HepG2 (cell line): ENCODE measurements around the gene TMEM39B. TPM values are rescaled to one million over a fixed set of nuclear protein-coding genes. Genes with fewer than 3 reads are reported as not detected.
A peak's percentile ranks its signal among the peaks of the same experiment; 100 is the strongest.

Experiments used
- MTA1 ChIP-seq: sonication (generic); formaldehyde crosslinking; IDR thresholded peaks from 2 replicates; pipeline ENCODE4 v1.4.0; 2020; ENCODE audit warnings: missing genetic modification reagents, mild to moderate bottlenecking, borderline replicate concordance
- PHF20 ChIP-seq: sonication (generic); formaldehyde crosslinking; IDR thresholded peaks from 2 replicates; pipeline ENCODE4 v1.5.0; 2020; ENCODE audit warnings: mild to moderate bottlenecking, missing genetic modification reagents
- SNAPC4 ChIP-seq: sonication (generic); formaldehyde crosslinking; IDR thresholded peaks from 2 replicates; pipeline ENCODE4 v1.4.0; 2020; ENCODE audit warnings: mild to moderate bottlenecking, missing genetic modification reagents
- YEATS2 ChIP-seq: sonication (generic); formaldehyde crosslinking; IDR thresholded peaks from 2 replicates; pipeline ENCODE4 v1.4.0; 2020; ENCODE audit warnings: missing genetic modification reagents, borderline replicate concordance
- ZFP91 ChIP-seq: sonication (generic); formaldehyde crosslinking; IDR thresholded peaks from 2 replicates; pipeline ENCODE4 v1.9.0; 2022; ENCODE audit warnings: missing genetic modification reagents, mild to moderate bottlenecking, borderline replicate concordance
- ZNF615 ChIP-seq: sonication (generic); formaldehyde crosslinking; IDR thresholded peaks from 2 replicates; pipeline ENCODE4 v1.5.0; 2020; ENCODE audit warnings: mild to moderate bottlenecking, missing genetic modification reagents, borderline replicate concordance
- polyA plus RNA-seq, 8 experiments: library from polyadenylated mRNA; depleted of rRNA in 3 of 8; stranded (reverse) in 7 of 8; unstranded in 1 of 8; fragments of >200 nt; fragmentation: Illumina TruSeq in 4 of 8; extraction: Trizol in 4 of 8; gene quantifications; 2 replicates each; pipeline versions ENCODE4 v1.2.1 to v1.2.3, GENCODE V29; 2011 to 2016; ENCODE audit warnings: low read depth in 4 of 8, missing spikeins in 1 of 8, mixed read lengths in 1 of 8; ENCODE audit not compliant: insufficient read depth in 1 of 8
- total RNA-seq, 5 experiments: library from RNA; depleted of rRNA; stranded (reverse); fragments of >200 nt; fragmentation: Illumina TruSeq; extraction: Trizol; gene quantifications; 2 replicates each; pipeline ENCODE4 v1.2.3, GENCODE V29; 2016; ENCODE audit warnings: low read depth in 1 of 5
- TF ChIP-seq, protein P1 (sequence below): IDR thresholded peaks from 2 replicates; pipeline ENCODE4 v1.6.1; 2016; ENCODE audit warnings: low read depth
- TF ChIP-seq, protein P2 (sequence below): sonication (generic); formaldehyde crosslinking; IDR thresholded peaks from 2 replicates; pipeline ENCODE4 v1.5.1; 2020; ENCODE audit warnings: missing genetic modification reagents, mild to moderate bottlenecking, borderline replicate concordance

Gene TMEM39B
- total and polyA plus RNA-seq, 2 of the 13 experiments (the other 11 are each of a cell fraction or from before 2014, with no cell fraction given): 4.9 to 10.4 TPM

GRCh38 chr1:32107742-32108661 is 35.3 kb downstream of the TMEM39B start, which contains the start of gene KPNA6 (continued):
- TF ChIP-seq, protein P1, sequence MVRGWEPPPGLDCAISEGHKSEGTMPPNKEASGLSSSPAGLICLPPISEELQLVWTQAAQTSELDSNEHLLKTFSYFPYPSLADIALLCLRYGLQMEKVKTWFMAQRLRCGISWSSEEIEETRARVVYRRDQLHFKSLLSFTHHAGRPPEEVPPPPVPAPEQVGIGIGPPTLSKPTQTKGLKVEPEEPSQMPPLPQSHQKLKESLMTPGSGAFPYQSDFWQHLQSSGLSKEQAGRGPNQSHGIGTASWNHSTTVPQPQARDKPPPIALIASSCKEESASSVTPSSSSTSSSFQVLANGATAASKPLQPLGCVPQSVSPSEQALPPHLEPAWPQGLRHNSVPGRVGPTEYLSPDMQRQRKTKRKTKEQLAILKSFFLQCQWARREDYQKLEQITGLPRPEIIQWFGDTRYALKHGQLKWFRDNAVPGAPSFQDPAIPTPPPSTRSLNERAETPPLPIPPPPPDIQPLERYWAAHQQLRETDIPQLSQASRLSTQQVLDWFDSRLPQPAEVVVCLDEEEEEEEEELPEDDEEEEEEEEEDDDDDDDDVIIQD: no peak
- TF ChIP-seq PHF20 (CRISPR knock-in tag): peak; percentile 63
- 0 out of 2 replicates have a peak, but pooled peaks have one; percentile 76 for TF ChIP-seq ZNF615 (CRISPR knock-in tag)
- TF ChIP-seq ZFP91: peak; percentile 99
- TF ChIP-seq, protein P2, sequence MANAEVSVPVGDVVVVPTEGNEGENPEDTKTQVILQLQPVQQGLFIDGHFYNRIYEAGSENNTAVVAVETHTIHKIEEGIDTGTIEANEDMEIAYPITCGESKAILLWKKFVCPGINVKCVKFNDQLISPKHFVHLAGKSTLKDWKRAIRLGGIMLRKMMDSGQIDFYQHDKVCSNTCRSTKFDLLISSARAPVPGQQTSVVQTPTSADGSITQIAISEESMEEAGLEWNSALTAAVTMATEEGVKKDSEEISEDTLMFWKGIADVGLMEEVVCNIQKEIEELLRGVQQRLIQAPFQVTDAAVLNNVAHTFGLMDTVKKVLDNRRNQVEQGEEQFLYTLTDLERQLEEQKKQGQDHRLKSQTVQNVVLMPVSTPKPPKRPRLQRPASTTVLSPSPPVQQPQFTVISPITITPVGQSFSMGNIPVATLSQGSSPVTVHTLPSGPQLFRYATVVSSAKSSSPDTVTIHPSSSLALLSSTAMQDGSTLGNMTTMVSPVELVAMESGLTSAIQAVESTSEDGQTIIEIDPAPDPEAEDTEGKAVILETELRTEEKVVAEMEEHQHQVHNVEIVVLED (CRISPR knock-in tag): 0 out of 2 replicates have a peak, but pooled peaks have one; percentile 20
- no peak for TF ChIP-seq MTA1 (CRISPR knock-in tag)
- no peak; the same call in 1 of the 2 replicates for TF ChIP-seq SNAPC4 (CRISPR knock-in tag)
- TF ChIP-seq YEATS2: peak; percentile 78
